ENCODE results near the gene MORN1. TPM values are rescaled to one million over a fixed set of nuclear protein-coding genes. Genes with fewer than 3 reads are reported as not detected.

Gene MORN1
- total and polyA plus RNA-seq, 2 experiments from 2014 or later, result 4.8 to 11.1 TPM

DNA sequence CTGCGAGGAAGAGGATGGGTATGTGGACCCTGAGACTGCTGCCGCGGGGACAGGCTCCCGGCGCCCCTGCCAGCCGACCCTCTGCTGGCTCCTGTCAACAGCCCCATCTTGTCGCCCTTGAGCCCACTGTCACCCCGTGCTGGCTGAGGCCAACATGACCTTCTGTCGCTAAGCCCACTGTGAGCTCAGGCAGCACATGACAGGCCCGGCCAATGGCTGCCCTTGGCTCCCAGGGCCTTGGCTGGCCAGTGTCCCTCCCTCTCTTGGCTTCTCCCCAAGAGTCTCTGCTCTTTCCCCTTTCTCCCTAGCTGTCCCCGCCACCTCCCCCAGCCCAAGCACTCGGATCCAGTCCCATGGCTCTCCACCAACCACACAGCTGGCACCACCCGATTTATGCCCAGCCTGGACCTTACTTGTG lies 17.5 kb upstream of the MORN1 start (continued):
- TF ChIP-seq, protein P1, sequence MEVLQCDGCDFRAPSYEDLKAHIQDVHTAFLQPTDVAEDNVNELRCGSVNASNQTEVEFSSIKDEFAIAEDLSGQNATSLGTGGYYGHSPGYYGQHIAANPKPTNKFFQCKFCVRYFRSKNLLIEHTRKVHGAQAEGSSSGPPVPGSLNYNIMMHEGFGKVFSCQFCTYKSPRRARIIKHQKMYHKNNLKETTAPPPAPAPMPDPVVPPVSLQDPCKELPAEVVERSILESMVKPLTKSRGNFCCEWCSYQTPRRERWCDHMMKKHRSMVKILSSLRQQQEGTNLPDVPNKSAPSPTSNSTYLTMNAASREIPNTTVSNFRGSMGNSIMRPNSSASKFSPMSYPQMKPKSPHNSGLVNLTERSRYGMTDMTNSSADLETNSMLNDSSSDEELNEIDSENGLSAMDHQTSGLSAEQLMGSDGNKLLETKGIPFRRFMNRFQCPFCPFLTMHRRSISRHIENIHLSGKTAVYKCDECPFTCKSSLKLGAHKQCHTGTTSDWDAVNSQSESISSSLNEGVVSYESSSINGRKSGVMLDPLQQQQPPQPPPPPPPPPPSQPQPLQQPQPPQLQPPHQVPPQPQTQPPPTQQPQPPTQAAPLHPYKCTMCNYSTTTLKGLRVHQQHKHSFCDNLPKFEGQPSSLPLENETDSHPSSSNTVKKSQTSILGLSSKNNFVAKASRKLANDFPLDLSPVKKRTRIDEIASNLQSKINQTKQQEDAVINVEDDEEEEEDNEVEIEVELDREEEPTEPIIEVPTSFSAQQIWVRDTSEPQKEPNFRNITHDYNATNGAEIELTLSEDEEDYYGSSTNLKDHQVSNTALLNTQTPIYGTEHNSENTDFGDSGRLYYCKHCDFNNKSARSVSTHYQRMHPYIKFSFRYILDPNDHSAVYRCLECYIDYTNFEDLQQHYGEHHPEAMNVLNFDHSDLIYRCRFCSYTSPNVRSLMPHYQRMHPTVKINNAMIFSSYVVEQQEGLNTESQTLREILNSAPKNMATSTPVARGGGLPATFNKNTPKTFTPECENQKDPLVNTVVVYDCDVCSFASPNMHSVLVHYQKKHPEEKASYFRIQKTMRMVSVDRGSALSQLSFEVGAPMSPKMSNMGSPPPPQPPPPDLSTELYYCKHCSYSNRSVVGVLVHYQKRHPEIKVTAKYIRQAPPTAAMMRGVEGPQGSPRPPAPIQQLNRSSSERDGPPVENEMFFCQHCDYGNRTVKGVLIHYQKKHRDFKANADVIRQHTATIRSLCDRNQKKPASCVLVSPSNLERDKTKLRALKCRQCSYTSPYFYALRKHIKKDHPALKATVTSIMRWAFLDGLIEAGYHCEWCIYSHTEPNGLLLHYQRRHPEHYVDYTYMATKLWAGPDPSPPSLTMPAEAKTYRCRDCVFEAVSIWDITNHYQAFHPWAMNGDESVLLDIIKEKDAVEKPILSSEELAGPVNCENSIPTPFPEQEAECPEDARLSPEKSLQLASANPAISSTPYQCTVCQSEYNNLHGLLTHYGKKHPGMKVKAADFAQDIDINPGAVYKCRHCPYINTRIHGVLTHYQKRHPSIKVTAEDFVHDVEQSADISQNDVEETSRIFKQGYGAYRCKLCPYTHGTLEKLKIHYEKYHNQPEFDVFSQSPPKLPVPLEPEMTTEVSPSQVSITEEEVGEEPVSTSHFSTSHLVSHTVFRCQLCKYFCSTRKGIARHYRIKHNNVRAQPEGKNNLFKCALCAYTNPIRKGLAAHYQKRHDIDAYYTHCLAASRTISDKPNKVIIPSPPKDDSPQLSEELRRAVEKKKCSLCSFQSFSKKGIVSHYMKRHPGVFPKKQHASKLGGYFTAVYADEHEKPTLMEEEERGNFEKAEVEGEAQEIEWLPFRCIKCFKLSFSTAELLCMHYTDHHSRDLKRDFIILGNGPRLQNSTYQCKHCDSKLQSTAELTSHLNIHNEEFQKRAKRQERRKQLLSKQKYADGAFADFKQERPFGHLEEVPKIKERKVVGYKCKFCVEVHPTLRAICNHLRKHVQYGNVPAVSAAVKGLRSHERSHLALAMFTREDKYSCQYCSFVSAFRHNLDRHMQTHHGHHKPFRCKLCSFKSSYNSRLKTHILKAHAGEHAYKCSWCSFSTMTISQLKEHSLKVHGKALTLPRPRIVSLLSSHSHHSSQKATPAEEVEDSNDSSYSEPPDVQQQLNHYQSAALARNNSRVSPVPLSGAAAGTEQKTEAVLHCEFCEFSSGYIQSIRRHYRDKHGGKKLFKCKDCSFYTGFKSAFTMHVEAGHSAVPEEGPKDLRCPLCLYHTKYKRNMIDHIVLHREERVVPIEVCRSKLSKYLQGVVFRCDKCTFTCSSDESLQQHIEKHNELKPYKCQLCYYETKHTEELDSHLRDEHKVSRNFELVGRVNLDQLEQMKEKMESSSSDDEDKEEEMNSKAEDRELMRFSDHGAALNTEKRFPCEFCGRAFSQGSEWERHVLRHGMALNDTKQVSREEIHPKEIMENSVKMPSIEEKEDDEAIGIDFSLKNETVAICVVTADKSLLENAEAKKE (CRISPR knock-in tag; IDR thresholded peaks at IDR 0.05), result no peak
- TF ChIP-seq ZNF114 (CRISPR knock-in tag; IDR thresholded peaks at IDR 0.05) (no peak), CREB1 (CRISPR knock-in tag; IDR thresholded peaks at IDR 0.05; ENCODE audit: low read depth) (no peak), NANOG (IDR thresholded peaks at IDR 0.05; ENCODE audit: borderline replicate concordance) (no peak), JUNB (IDR thresholded peaks at IDR 0.05; ENCODE audit: unreplicated experiment) (no peak), EZH2 (IDR thresholded peaks at IDR 0.05; ENCODE audit: low read depth, unreplicated experiment) (no peak), EZH2phosphoT487 (IDR thresholded peaks at IDR 0.05; ENCODE audit: unreplicated experiment) (no peak), ZNF331 (CRISPR knock-in tag; IDR thresholded peaks at IDR 0.05; ENCODE audit: low read depth) (no peak)
- TF ChIP-seq, protein P2, sequence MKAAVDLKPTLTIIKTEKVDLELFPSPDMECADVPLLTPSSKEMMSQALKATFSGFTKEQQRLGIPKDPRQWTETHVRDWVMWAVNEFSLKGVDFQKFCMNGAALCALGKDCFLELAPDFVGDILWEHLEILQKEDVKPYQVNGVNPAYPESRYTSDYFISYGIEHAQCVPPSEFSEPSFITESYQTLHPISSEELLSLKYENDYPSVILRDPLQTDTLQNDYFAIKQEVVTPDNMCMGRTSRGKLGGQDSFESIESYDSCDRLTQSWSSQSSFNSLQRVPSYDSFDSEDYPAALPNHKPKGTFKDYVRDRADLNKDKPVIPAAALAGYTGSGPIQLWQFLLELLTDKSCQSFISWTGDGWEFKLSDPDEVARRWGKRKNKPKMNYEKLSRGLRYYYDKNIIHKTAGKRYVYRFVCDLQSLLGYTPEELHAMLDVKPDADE (IDR thresholded peaks at IDR 0.05), result no peak

DNA sequence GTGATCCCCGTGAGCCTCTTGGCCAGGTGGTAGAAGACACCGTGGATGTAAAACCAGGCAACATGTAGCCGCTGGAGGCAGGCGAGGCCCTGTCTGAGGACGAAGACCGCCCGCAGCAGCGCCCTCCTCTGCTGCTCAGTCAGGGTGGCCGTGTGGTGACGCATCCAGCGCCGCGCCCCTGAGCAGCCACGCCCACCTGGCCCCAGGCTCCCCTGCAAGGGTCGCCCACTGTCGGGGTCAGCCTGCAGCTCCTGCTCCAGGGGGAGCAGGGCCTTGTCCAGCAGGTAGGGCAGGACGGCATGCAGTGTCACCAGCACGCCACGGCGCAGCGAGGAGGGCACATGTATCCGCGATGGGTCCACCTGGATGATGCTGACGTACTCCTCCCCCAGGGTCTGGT lies 17.1 kb upstream of the MORN1 start:
- Mint-ChIP-seq H3K9me3 (no peaks in the 10 kb centered on the region), H3K27ac (no peak overlapping the region), H3K4me3 (no peak overlapping the region), H3K27me3 (ENCODE audit: insufficient read depth, low read depth, poor library complexity) (peaks cover 20% of the 10 kb centered on the region), H3K4me1 (no peaks in the 10 kb centered on the region; the same call in 2 of the 3 replicates), H3K36me3 (ENCODE audit: low read depth) (peaks cover 37% of the 10 kb centered on the region; the same call in 2 of the 3 replicates)
- H3K4me3 ChIP-seq, result no peak overlapping the region
- H3K36me3 ChIP-seq (ENCODE audit: insufficient read depth), result 0 out of 2 replicates have a peak, but pooled peaks cover 5% of the 10 kb centered on the region
- H2AFZ ChIP-seq, result no peak overlapping the region
- H3K27ac ChIP-seq (ENCODE audit: low read depth), result no peak overlapping the region
- no peak for ATAC-seq
- no peak overlapping the region for H3K4me2 ChIP-seq
- H4K20me1 ChIP-seq (replicated peaks; ENCODE audit: insufficient read depth), result no peaks in the 10 kb centered on the region
- H3K9me2 ChIP-seq (ENCODE audit: insufficient read depth), result no peaks in the 10 kb centered on the region
- 0 out of 2 replicates have a peak, but pooled peaks cover 6% of the 10 kb centered on the region for H3F3A ChIP-seq (replicated peaks; ENCODE audit: low read depth)
- no peak for TF ChIP-seq JUNB (IDR thresholded peaks at IDR 0.05; ENCODE audit: unreplicated experiment)
- TF ChIP-seq, protein P2 (IDR thresholded peaks at IDR 0.05), result no peak
- no peaks in the 10 kb centered on the region for H3K79me2 ChIP-seq (replicated peaks; ENCODE audit: insufficient read depth)
- no peaks in the 10 kb centered on the region for H3K27me3 ChIP-seq (ENCODE audit: insufficient read depth)
- H3K4me1 ChIP-seq (ENCODE audit: insufficient read depth), result no peaks in the 10 kb centered on the region
- DNase-seq (ENCODE audit: low spot score), result no peak

Measured in GM23338 (cell line).